Measurements from ENCODE around the gene SEMA6B.
A peak's percentile ranks its signal among the peaks of the same experiment; 100 is the strongest.

Gene SEMA6B

GRCh38 chr19:4586691-4587090, 27.2 kb upstream of the SEMA6B start:
- DNase-seq: peak; percentile 17

GRCh38 chr19:4586245-4586644, 26.8 kb upstream of the SEMA6B start:
- DNase-seq: no peak

- peak; percentile 6 for DNase-seq
Measured at GRCh38 chr19:4585556-4585955, 26.1 kb upstream of the SEMA6B start.

GRCh38 chr19:4584670-4585460, 25.4 kb upstream of the SEMA6B start:
- peak; percentile 47 for DNase-seq

- DNase-seq: peak; percentile 69
Measured at GRCh38 chr19:4583961-4584669, 24.6 kb upstream of the SEMA6B start.

GRCh38 chr19:4582980-4583842, 23.7 kb upstream of the SEMA6B start:
- DNase-seq: peak; percentile 27

GRCh38 chr19:4581666-4582553, 22.4 kb upstream of the SEMA6B start:
- DNase-seq: peak; percentile 72

GRCh38 chr19:4580961-4581665, 21.6 kb upstream of the SEMA6B start:
- peak; percentile 46 for DNase-seq

GRCh38 chr19:4580021-4580901, 20.8 kb upstream of the SEMA6B start:
- no peak for DNase-seq

- peak; percentile 37 for DNase-seq
Measured at GRCh38 chr19:4579389-4579788, 19.9 kb upstream of the SEMA6B start.

- no peak for DNase-seq
Measured at GRCh38 chr19:4578552-4579248, 19.2 kb upstream of the SEMA6B start.

GRCh38 chr19:4577020-4577782, 17.7 kb upstream of the SEMA6B start:
- peak; percentile 73 for DNase-seq

GRCh38 chr19:4576016-4576933, 16.8 kb upstream of the SEMA6B start:
- DNase-seq: peak; percentile 70

GRCh38 chr19:4575267-4576015, 16.0 kb upstream of the SEMA6B start:
- DNase-seq: peak; percentile 83

GRCh38 chr19:4573682-4574081, 14.2 kb upstream of the SEMA6B start:
- DNase-seq: no peak

GRCh38 chr19:4571305-4571917, 11.9 kb upstream of the SEMA6B start:
- DNase-seq: no peak

GRCh38 chr19:4570916-4571304, 11.4 kb upstream of the SEMA6B start:
- no peak for DNase-seq

All from 8988T (cell line).